Umbilical cord (tissue), 2 donors: ENCODE measurements around the gene CCDC102B. TPM values are rescaled to one million over a fixed set of nuclear protein-coding genes. Genes with fewer than 3 reads are reported as not detected.
"Not testable (repeated sequence)": the region's sequence is repeated elsewhere in the genome, so short reads cannot be mapped to it uniquely, and the experiment has no call there.

ENCODE experiments used
- DNase-seq: peaks from one replicate; pipeline ENCODE4 v3.0.0-alpha.2; 2015; ENCODE audit warnings: low spot score
- total RNA-seq: library from RNA; depleted of rRNA; stranded (reverse); fragments of >200 nt; gene quantifications from one replicate; pipeline ENCODE4 v1.2.3, GENCODE V29; 2014; ENCODE audit warnings: low replicate concordance; ENCODE audit not compliant: insufficient read depth

The CCDC102B gene
- total RNA-seq, 1 donor from 2014 or later: 44.5 TPM

DNA sequence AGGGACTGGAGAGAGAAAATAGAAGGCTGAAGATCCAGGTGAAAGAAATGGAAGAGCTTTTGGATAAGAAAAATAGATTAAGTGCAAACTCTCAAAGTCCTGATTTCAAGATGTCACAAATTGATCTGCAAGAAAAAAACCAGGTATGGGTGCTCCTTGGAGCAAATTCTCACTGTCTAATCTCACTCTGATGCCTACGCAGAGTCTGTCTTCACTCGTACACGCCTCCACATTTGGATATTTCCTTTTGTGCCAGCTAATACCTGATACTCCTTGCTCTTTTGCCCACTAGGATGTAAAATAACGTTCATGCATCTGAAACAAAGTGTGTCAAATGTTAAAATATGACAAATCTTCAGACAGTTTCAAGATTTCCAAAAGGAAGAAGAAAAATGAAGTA, 99.4 kb downstream of the CCDC102B start:
- DNase-seq: no peak

DNA sequence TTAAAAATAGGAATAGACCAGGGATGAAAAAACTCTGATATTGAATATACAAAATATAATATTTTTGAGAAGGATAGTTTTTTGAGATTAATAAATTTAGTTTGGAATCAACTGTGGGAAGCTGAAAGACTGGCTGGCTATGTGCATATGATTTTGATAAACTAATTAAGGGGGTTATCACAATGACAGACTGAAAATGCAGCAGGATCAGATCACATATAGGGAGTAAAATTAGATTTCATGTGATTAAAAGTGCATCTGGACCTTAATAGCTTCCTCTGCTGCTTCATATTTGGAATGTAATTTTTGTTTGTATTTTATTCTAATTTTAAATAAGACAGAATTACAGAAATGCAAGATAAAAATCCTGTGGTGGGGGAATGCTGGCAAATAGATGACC, 111.7 kb downstream of the CCDC102B start:
- DNase-seq: no peak

DNA sequence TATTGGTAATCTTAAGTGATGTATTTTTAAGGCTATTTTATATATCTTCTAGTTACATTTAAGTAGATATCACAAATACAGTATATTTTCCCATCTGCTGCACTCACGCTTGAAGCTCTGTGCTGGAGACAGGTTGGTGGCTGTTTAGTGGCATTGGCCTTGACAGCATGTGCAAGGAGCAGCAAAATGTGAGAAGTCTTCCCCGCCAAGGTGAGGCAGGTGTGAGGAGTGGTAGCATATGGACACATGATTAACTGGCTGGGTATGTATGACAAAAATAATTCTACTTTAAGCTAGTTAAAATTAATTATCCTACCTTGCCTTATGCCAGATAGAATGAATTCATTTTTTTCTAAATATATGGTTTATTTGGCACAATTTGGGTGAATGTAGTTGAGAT, 117.2 kb downstream of the CCDC102B start:
- no peak for DNase-seq

DNA sequence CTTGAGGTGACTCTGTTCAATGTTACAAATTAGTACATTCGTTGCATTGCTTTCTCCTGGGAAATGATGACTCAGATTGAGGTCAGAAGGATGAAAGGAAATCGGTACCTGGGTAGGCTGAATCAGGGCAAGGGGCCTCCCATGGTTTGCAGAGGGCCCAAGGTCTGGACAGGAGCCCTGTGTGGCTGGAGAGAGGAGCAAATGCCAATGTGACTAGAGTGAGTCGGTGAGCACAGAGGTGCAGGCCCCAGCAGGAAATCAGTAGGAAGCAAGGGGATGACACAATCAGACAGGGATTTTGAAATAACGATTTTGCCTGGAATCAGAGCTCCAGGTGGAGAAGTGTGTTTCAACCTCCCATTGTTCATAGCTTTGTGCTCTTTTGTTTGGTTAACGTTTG, 118.9 kb downstream of the CCDC102B start:
- DNase-seq: no peak

DNA sequence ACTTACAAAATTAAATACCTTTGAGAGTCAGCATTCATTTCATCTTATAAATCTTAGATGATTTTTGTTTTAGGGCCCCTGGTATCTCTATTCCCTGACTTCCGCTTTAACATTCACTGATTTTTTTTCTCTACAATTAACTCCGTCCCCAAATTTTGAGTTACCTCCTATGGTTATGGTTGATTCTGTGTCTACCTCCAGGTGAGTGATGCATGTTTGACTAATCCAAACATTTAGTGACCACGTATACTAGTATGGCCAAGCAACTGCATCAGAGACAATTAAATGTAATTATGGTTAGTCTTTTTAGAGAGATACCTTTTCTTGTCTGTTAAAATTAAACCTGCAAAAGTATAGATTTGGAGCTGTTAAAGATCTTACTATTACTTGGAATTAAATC, 120.3 kb downstream of the CCDC102B start:
- no peak for DNase-seq

DNA sequence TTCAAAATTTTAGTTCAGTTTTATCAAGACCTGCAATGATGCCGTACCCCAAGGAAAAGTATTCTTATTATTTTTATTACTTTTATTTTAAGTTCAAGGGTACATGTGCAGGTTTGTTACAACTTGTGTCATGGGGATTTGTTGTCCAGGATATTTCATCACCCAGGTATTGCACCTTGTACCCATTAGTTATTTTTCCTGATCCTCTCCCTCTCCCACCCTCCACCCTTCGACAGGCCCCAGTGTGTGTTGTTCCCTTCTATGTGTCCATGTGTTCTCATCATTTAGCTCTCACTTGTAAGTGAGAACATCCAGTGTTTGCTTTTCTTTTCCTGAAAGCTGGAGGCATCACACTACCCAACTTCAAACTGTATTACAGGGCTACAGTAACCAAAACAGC, 122.0 kb downstream of the CCDC102B start:
- no peak for DNase-seq

DNA sequence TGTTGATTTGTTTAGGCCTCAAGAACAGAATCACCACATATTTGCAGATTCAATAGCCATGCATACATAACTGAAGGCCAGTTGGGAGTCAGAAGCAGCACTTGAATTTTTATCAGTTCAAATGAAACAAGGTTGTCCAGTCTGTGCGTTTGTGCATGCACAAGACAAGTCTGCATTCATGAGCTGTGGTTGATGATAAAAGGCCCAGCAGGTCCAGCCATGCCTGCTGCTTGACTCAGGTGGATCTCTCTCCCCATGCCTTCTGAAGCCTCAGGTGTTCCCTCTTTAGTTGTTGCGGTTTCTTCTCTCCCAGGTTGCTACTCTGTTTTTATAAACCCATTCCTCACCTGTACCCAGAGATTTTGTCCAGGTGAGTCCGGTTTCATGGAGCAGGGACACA, 124.5 kb downstream of the CCDC102B start:
- DNase-seq: no peak

DNA sequence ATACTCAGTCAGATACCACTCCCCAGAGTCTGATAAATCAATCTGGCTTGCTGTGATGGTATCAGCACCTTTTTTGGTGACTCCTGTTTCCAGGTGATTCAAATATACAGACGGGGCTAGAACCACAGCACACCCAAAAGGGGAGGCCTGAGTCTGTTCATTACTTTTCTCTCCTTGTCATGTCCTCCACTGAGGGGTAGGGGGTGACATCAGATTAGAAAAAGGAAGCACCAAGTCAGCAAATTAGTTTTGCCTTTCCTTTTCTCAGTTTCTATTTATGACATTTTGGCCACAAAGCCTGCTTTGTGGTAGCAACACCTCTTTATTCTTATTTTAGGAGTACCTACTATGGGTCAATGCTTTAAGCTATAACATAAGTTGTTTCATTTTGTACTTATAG, 127.4 kb downstream of the CCDC102B start:
- DNase-seq: peak; percentile 1

DNA sequence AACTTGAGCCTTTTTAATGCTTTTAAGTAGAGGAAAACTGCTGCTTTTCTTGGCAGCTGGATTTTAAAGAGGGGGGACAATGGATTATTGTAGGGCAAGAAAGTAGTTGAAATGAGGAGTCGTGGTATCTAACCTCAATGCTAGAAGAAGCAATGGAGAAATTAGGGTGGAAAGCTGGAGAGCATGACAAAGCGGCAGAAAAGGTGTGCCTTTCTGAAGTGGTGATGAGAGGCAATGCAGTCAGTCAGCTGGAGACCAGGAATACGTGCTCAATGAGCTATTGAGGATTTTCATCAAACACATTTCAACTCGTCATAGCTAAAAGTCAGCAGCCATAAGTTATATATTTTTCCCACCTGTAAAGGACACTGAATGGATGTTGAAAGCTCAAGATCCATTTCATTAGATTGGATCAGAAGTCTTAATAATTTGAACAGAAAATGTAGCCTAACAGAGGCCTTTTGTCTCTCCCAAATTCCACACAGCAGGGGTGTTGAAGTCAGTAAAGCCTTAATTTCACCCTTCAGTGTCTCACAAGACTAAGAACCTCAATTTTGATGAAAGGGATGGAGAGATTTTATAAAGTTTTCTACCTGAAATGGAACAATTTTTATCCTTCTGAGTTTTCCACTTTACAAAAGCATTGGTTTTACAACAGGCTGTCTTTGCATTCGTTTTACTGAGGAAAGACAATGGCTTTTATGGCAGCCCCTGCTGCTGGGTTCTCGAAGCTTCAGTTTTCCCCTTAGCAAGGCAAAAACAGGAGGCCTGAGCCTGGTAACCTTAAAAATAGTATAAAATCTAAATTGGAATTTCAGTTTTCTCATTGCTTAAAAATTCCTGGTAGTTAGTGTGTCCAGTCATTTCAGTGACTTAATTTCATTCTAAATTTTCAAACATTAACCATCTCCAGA, 131.1 kb downstream of the CCDC102B start:
- no peak for DNase-seq

DNA sequence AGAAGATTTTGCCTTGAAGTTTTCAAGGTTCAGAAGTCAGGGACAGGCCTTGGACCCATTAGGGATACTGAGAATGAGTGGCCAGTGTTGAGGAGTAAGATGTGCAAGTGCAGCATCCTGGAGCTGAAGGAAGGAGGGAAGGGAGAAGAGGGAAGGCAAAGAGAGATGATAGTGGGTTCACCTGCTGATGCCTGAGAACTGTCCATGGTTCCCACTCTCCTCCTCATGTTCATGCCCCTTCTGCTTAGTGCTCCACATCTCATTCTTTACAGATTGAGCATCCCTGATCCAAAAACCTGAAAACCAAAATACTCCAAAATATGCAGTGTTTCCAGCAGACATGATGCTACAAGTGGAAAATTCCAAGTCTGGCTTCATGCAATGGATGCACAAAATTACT, 137.8 kb downstream of the CCDC102B start:
- DNase-seq: no peak

DNA sequence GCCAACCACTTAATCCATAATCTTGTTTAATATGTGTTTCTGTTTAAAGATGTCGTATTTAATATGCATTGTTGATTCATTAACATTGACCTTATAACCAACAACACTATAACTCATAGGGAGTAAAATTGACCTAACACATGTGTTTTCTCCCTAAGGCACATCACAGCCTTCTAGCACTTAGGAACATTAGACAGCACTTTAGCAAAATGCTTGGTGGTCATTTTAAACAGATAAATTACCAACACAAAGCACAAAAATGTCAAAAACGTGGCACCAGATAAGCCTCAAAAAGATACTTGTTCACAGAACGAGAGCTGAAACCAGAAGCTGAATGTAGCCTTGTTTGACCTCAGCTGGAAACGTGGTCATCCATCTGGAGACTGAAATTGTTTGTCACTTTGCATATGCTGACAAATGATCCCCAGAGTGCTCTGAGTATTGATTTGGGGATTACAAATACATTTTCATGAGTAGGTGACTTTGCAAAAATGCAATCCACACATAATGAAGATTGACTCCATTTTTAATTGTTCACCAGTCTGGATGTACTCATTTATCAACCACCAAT, 139.2 kb downstream of the CCDC102B start:
- no peak for DNase-seq

DNA sequence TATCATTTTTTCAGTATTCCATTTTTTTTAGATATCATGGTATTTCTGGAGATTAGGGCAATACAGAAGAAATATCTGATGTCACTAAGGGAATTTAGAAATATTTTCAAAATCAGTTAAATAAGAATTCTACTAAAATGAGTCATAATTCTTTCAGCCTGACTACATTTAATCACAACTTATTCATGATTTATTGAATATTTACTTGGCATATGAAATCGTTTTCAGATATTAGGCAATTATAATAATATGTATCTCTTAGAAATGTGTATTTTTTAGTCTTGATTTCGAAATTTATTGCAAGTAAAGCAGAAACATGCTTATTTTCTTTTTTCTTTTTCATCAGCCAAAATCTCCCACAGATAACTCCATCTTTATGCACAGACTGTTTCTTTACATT, 142.2 kb downstream of the CCDC102B start:
- no peak for DNase-seq

DNA sequence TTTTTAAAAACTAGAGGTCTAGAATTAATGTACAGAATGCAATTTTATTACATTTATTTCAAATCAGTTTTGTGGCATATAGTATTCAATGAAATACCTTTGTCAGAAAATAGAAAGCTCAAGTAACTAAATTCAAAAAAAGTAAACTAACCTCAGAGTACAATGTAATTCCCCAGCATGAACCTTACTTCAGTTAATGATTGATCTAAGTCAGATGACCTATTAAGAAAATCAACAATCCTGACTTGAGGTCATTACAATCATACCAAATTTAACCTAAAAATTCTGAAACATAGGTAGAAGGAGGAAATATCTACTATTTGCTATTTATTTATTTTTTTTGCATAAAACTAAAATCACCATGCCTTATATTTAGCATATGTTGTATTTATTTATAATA, 142.9 kb downstream of the CCDC102B start:
- no peak for DNase-seq

DNA sequence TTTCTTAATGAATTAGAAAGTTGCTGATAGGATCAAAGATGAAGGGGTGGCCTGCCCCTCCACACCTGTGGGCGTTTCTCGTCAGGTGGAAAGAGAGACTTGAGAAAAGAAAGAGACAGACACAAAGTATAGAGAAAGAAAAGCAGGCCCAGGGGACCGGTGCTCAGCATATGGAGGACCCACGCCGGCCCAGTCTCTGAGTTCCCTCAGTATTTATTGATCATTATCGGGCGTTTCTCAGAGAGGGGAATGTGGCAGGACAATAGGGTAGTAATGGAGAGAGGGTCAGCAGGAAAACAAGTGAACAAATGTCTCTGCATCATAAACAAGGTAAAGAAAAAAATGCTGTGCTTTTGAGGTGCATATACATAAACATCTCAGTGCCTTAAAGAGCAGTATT, 144.3 kb downstream of the CCDC102B start:
- no peak for DNase-seq

DNA sequence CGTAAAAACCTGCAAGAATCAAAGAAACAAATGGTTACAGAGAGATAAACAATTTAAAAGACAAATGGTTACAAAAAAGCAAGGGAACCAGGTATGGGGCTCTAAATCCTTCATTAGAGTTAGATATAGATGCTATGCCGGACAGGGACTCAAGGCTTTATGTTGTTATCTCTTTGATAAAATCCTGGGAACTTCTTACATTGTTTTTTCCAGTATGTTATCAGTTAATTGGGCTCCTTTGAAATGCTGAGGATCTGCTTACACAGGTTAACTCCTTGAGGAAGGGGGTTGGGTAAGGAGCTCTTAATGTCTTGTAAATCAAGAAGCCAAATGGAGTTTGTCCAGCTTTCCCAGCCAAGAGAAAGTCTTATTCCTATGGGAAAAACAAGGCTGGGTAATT, 146.0 kb downstream of the CCDC102B start:
- not testable (repeated sequence) for DNase-seq

DNA sequence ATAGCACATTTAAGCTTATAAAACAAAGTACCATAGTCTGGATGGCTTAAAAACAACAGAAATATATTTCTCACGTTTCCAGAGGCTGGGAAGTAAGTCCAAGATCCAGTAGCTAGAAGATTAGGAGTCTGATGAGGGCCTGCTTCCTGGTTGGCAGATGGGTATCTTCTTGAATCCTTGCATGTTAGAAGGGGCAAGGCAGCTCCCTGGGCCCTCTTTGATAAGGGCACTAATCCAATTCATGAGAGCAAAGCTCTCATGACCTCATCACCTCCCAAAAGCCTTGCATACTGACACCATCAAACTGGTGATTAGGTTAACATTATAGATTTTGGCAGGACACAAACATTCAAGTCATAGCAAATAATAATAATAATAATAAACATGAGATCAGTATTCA, 146.4 kb downstream of the CCDC102B start:
- no peak for DNase-seq

DNA sequence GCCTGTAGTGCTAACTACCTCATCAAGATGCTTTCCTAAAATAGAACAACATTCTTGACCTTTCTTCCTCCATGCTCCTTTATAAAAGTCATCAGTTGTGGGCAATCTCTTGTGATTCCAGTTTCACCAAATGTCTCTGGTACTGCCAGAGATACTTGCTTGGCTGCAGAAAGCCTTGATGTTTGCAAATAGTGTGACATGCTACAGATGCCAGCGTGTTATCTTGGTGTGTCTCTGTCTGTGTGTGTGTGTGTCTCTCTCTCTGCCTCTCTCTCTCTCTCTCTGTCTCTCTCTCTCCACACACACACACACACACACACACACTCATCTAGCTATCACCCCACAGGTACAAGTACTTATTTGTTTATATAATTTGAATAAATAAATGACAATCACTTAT, 146.9 kb downstream of the CCDC102B start:
- DNase-seq: no peak

DNA sequence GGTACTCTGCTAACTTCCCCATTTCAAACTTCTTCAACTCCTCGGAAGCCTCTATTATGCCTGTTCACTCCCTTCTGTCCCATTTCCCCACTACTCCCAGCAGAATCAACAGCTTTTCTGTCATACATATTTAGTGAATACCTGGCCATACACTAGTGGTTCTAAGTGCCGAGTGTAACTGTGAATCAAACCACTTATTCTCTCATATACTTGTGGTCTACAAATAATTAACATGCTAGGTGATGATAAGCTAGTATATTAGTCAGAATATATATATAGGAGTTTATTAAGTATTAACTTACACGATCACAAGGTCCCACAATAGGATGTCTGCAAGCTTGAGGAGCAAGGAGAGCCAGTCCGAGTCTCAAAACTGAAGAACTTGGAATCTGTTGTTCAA, 150.7 kb downstream of the CCDC102B start:
- DNase-seq: no peak

DNA sequence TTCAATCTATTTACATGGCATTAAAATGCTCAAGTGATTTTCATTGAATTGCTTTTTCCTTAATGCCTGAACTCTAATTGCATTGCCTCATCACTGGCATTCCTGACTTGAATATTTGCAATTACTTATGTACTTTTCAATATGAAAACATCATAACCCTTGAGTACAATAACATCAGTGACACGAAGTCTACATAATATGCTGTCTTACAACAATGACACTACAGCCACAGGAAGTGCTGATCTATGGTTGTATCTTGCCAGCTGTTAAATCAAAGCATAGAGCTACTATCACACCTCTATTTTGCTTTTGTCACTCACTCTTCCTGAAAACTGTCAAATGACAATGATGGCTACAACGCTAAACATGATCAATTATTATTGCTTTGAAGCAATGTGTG, 156.9 kb downstream of the CCDC102B start:
- DNase-seq: no peak

DNA sequence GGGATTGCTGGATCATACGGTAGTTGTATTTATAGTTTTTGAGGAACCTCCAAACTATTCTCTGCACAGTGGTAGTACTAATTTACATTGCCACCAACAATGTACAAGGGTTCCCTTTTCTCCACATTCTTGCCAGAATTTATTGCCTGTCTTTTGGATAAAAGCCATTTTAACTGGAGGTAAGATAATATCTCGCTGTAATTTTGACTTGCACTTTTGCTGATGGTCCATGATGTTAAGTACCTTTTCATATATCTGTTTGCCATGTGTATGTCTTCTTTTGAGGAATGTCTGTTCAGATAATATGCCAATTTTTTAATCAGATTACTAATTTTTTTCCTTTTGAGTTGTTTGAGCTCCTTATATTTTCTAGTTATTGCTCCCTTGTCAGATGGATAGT, 158.8 kb downstream of the CCDC102B start:
- no peak for DNase-seq

DNA sequence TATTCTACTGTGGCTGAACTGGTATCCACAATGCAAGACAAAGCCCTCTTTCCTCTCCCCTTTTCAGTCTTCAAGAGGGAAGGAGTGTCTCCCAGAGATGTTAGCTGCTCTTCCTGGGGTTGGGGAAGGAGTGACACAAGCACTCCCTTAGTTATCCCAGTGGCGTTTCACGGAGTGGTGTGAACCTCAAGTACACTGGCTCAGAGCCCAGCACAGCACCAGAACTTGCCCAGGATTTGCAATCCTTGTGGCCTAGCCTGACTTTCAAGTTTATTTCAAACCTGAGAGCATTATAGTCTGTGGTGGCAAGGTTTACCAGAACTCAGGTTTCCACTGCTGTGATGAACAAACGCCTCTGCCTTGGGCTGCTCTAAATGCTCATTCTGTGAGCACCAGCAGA, 162.5 kb downstream of the CCDC102B start:
- no peak for DNase-seq

DNA sequence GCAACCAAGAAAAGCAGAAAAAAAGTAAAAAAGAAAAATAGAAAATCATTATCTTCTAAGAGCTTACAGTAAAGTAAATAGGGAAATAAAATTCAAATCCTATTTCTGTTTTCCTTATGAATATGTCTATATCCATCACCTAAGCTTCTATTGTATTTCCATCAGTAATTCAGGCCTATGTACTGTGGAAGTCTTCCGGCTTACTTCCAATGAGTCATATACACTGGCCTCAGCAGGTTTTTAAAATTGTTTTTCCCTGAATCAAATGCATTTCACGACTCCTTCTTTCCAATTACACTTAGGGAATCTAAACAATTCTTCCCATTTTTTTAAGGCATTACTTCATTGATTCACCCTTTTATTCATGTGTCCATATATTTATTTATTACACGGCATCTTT, 164.7 kb downstream of the CCDC102B start:
- no peak for DNase-seq

DNA sequence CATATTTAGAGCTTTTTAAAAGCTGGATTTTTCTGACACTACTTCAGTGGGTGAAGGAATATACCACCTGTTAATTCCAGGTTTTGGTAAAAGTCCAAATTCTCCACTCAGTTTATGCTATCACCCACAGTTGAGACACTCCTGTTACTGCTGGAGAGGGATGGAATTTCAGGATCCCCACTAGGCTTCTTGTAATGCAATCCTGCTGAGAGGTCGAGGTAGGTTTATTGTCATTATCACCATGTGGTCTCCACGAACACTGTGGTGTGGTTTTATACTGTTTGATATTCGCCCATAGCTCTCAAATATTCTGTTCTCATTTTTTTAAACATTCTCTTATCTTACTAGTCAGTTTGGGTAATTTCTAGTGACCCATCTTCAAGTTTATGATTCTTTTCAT, 167.9 kb downstream of the CCDC102B start:
- DNase-seq: no peak
